ENCODE measurements around the gene KLHDC7B. TPM values are rescaled to one million over a fixed set of nuclear protein-coding genes. Genes with fewer than 3 reads are reported as not detected.
A peak's percentile ranks its signal among the peaks of the same experiment; 100 is the strongest.

KLHDC7B gene
- polyA plus RNA-seq, 6 donors from 2014 or later, result 1.5 to 5.8 (median 4.4) TPM

DNA sequence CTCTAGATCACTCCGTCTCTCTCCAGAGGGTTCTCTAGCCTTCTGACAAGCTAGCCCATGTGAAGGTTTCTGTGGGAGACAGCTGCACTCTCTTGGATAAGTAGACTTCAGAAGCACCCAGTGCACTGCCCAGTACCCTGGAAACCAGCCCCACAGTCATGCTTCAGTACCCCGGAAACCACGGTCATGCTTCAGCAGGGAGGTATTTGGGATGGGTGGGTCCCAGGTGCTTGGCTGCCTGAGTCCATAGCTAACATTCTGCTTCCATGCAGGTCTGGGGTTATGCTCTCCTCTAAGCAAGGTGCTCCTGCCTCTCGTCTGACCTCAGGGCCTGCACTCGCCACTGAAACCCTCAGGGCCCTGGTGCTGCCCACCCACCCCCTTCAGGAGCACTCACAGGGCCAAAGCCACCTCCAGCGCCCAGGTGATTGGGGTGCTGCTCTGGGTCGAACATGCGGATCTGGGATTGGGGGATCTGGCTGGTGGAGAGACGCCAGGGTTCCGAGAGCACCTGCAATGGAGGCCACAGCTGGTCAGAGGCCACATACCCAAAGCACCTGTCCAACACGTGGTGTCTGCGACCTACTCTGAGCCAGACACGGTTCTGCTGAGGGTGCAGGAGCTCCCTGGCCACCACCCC lies 24.3 kb downstream of the KLHDC7B start:
- DNase-seq (no peak), ATAC-seq (ENCODE audit: low read depth in 2 of 2) (no peak)
- no peak overlapping the region for H3K27ac Mint-ChIP-seq
- H3K4me3 Mint-ChIP-seq, result no peak overlapping the region
- H3K4me1 Mint-ChIP-seq, result peaks cover 0 to 9% (median 0%) of the 10 kb centered on the region in 3 donors
- no peaks in the 10 kb centered on the region for H3K9me3 Mint-ChIP-seq
- H3K36me3 Mint-ChIP-seq, result no peaks in the 10 kb centered on the region
- peaks cover 0 to 5% (median 0%) of the 10 kb centered on the region in 3 donors for H3K27me3 Mint-ChIP-seq

DNA sequence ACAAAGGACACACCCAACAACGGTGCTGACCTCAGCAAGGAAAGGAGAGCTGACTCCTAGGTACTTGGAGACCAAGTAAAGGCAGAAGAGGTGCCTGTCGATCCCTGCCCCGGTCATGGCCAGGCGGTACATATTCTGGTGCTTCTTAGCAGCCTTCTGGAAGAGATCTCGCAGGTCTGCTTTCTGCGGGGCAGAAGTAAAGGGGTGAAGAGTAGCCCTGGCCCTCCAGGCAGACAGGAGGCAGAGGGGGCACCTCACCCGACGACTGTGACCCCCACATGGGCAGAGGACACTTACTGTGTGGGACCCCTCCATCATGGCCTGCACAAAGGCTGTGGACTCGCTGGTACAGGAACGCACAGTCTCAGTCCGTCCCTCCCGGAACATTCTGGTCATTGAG lies 25.2 kb downstream of the KLHDC7B start:
- no peaks in the 10 kb centered on the region for H3K36me3 Mint-ChIP-seq
- peaks cover 0 to 5% (median 0%) of the 10 kb centered on the region in 3 donors for H3K27me3 Mint-ChIP-seq
- ATAC-seq (ENCODE audit: low read depth in 2 of 2), result no peak
- no peak overlapping the region for H3K27ac Mint-ChIP-seq
- DNase-seq, result no peak
- no peak overlapping the region for H3K4me3 Mint-ChIP-seq
- H3K4me1 Mint-ChIP-seq, result peaks cover 0 to 9% (median 0%) of the 10 kb centered on the region in 3 donors
- H3K9me3 Mint-ChIP-seq, result no peaks in the 10 kb centered on the region

DNA sequence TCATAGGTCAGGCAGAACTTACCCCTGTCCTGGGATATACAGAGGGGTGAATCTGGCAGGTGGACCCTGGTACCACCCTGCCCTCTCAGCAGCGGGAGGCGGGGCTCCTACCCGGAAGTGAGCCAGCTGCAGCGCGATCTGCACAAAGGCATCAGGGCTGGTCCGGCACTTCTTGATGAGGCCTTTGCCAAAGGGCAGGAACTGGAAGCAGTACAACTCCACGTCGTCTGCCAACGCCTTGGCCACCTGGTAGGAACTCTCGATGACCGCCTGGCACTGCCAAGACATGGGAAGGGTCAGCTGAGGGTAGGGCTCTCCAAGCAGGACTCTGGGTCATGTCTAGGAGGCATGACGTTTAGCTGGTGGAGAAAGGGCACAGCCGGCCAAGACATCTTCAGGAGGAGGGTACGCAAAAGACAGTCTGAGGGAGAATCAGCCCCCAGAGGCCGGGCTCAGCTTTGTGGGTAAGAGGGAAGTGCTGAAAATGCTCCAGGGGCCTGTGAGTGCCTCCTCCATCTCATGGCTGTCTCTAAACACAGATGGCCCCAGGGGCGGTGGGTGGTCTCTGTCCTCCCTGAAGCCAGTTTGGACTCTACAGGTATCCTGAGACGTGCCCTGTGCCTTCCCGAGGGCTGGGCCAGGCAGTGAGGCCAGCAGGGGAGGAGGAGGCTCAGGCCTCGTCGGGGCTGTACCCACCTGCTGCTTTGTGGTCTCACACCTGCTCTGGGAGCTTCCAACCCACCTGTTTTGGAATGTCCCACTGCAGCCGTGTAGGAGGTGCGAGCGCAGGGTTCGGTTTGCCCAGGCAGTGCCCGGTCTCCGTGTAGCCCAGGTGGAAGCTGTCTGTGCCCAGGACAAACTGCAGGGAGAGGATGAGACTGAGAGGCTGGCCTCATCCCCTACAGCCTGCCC lies 25.8 kb downstream of the KLHDC7B start:
- peaks cover 0 to 5% (median 0%) of the 10 kb centered on the region in 3 donors for H3K27me3 Mint-ChIP-seq
- no peak for DNase-seq
- no peaks in the 10 kb centered on the region for H3K9me3 Mint-ChIP-seq
- H3K36me3 Mint-ChIP-seq, result no peaks in the 10 kb centered on the region
- H3K27ac Mint-ChIP-seq, result no peak overlapping the region
- no peak for ATAC-seq (ENCODE audit: low read depth in 2 of 2)
- no peak overlapping the region for H3K4me3 Mint-ChIP-seq
- H3K4me1 Mint-ChIP-seq, result peaks cover 0 to 9% (median 0%) of the 10 kb centered on the region in 3 donors

DNA sequence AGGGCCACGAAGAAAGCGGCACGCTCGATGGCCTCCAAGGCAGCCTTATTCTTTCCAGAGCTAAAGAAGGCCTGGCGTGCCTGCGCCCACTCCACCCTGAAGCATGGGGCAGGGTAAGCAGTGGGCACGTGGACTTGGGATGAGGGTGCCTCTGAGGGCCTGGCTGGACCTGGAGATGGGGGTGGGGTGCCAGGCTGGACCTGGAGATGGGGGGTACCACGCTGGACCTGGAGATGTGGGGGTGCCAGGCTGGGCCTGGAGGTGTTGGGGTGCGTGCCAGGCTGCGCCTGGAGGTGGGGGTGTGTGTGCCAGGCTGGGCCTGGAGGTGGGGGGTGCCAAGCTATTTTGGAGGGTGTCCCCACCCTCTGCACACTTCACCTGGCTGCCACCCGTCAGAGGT lies 27.3 kb downstream of the KLHDC7B start:
- no peaks in the 10 kb centered on the region for H3K36me3 Mint-ChIP-seq
- peaks cover 0 to 4% (median 0%) of the 10 kb centered on the region in 3 donors for H3K27me3 Mint-ChIP-seq
- H3K4me1 Mint-ChIP-seq, result peaks cover 4 to 12% (median 9%) of the 10 kb centered on the region in 3 donors
- no peak overlapping the region for H3K4me3 Mint-ChIP-seq
- no peak overlapping the region for H3K27ac Mint-ChIP-seq
- H3K9me3 Mint-ChIP-seq, result no peaks in the 10 kb centered on the region
- ATAC-seq (ENCODE audit: low read depth in 2 of 2) (no peak), DNase-seq (no peak)

DNA sequence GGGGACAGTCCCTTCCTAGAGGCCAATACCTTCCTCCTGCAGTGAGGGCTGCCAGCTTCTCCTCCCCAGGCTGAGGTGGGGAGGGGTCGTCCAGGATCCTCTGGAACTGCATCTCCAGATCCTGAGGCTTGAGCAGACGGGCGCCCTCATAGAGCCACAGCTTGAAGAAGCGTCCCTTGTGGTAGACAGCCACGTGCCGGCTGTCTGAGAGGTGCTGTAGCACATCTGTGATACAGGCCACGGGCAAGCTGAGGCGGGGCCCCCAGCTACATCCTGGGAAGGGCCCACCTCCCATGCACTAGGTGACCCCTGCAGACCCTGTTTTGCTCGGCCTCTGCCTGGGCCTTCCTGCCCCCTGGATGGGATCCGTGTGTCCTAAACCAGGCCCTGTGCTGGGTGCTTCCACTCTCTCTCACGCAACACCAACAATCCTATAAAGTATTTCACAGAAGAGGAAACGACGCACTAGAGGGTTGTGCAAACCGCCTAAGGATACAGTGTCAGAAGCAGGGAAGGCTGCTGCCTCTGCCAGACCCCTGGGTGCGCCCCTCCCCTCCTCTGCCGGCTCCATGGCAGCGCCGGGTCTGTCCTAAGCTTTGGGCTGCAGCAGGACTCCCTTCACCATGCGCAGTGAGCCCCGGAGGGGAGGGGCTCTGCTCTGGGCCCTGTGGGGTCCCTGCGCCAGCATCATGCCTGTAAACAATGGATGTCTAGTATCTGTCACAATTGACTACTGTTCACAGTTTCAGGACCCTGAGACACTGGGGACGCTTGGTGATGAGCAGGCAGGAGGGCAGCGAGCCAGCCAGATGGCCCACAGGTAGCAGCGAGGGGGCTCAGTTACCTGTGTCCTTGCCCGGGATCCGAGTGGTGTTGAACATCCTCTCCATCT lies 28.0 kb downstream of the KLHDC7B start:
- no peak overlapping the region for H3K27ac Mint-ChIP-seq
- no peaks in the 10 kb centered on the region for H3K36me3 Mint-ChIP-seq
- H3K4me3 Mint-ChIP-seq, result no peak overlapping the region
- peaks cover 4 to 12% (median 9%) of the 10 kb centered on the region in 3 donors for H3K4me1 Mint-ChIP-seq
- H3K9me3 Mint-ChIP-seq, result no peaks in the 10 kb centered on the region
- DNase-seq (no peak), ATAC-seq (ENCODE audit: low read depth in 2 of 2) (no peak)
- peaks cover 0 to 4% (median 0%) of the 10 kb centered on the region in 3 donors for H3K27me3 Mint-ChIP-seq

DNA sequence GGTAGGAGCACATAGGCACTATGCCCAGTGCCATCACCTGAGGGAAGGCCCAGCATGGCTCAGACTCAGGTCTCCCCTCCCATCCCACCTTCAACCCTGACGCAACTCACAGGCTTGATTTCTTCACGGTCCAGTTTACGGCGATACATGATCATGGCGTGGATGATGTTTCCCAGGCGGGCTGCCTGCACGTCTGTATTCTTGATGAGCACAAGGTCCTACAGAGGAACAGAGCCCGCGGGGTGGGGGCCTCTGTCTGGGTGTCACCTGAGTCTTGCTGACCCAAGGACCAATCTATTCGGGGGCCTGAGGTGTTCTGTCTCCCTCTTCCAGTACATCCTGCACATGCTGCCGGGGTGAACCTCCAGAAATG lies 28.7 kb downstream of the KLHDC7B start:
- DNase-seq (no peak), ATAC-seq (ENCODE audit: low read depth in 2 of 2) (no peak)
- H3K27me3 Mint-ChIP-seq, result peaks cover 0 to 4% (median 0%) of the 10 kb centered on the region in 3 donors
- H3K27ac Mint-ChIP-seq, result no peak overlapping the region
- no peaks in the 10 kb centered on the region for H3K9me3 Mint-ChIP-seq
- H3K36me3 Mint-ChIP-seq, result no peaks in the 10 kb centered on the region
- peaks cover 4 to 13% (median 9%) of the 10 kb centered on the region in 3 donors for H3K4me1 Mint-ChIP-seq
- no peak overlapping the region for H3K4me3 Mint-ChIP-seq

DNA sequence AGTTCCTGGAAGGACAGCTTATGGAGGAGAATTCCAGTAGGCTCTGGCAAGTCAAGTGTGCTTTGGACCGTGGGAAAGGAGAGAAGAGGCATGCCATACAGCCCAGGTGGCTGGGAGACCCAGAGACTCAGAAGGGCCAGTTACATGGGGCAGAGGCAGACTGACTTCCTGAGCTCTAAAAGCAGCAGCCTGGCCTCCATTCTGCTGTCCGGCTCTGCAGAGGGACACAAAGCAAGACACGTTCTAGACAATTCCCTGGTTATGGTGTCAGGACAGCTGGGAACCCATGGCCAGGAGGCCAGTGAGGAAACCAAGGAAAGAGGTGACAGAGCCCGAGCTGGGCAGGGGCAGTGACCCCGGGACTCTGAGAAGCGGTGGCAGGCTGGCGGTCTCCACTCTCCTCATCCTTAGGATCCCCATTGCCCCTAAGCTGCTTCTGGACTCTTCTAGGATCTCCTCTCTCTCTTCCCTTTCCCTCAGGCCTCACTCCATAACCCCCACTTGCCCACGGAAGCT lies 29.8 kb downstream of the KLHDC7B start:
- no peaks in the 10 kb centered on the region for H3K9me3 Mint-ChIP-seq
- ATAC-seq (ENCODE audit: low read depth in 2 of 2) (no peak), DNase-seq (no peak)
- H3K27me3 Mint-ChIP-seq, result peaks cover 0 to 4% (median 0%) of the 10 kb centered on the region in 3 donors
- H3K4me3 Mint-ChIP-seq, result peak overlapping the region in 1 of 8 donors; percentile 44
- H3K27ac Mint-ChIP-seq, result no peak overlapping the region
- H3K36me3 Mint-ChIP-seq, result no peaks in the 10 kb centered on the region
- H3K4me1 Mint-ChIP-seq, result peaks cover 4 to 16% (median 9%) of the 10 kb centered on the region in 3 donors

DNA sequence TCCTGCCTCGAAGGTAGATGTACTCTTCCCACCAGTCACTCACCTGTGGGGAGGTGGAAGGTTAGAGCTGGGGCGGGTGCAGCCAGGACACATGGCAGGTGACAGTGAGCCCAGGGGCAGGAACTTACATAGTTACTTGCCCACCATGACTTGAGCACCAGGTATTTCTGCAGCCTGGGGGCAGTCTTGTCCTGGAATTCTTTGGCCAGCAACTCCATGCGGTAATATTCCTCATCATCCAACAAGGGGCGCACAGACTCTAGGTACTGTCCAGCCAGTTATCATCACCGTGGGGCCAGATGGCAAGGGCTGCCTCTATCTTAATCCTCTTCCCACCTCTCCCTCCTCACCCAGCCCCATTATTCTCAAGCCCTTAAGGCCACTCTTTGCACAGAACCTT lies 30.4 kb downstream of the KLHDC7B start:
- Mint-ChIP-seq H3K27me3 (peaks cover 0 to 4% (median 0%) of the 10 kb centered on the region in 3 donors), H3K4me1 (peaks cover 4 to 19% (median 9%) of the 10 kb centered on the region in 3 donors), H3K27ac (peak overlapping the region in 1 of 6 donors; percentile 9), H3K4me3 (peak overlapping the region in 1 of 8 donors; percentile 43), H3K36me3 (no peaks in the 10 kb centered on the region), H3K9me3 (no peaks in the 10 kb centered on the region)
- no peak for DNase-seq
- no peak for ATAC-seq (ENCODE audit: low read depth in 2 of 2)

DNA sequence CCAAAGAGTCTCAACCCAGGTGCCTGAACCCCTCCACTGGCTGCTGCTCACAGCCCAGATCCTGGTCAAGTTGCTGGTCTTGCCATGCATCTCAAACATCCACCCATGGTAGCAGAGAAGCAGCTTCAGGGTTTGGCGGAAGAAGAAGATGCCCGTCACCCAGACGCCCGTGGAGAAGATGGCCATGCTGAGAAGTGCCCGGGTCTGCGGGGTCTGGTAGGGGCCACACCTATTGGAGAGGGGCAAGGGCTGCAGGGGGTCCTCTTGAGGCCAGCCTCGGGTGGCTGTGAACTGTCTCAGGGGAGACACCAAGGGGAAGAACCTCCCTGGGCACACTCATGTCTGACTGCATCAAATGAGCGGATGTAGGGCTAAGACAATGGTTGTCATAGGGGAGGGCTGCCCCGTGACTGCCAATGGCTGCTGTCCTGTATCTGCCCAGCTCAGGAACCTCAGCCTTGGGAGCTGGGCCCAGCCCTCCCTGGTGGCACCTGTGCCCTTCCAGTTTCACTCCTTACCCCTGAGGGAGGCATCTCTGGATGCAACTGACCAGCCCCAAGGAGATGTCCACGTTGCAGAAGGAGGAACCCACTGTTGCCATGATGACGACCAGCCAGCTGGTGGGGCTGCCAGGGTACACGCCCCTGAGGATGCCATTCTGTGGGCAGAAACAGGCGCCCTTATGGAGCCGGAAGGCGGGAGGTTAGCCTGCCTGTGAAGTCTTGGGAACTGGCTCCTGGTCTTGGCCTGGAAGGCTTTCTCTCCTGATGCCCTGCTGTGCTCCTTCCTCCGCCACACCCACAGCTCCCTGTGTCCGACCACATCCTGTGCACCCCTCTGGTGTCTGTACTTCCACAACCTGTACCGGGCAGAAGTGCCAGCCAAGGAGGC lies 31.4 kb downstream of the KLHDC7B start:
- no peak for DNase-seq
- peaks cover 0 to 4% (median 0%) of the 10 kb centered on the region in 3 donors for H3K27me3 Mint-ChIP-seq
- no peak overlapping the region for H3K27ac Mint-ChIP-seq
- H3K4me1 Mint-ChIP-seq, result peaks cover 4 to 29% (median 15%) of the 10 kb centered on the region in 3 donors
- H3K4me3 Mint-ChIP-seq, result peak overlapping the region in 1 of 8 donors; percentile 9
- no peak for ATAC-seq (ENCODE audit: low read depth in 2 of 2)
- H3K9me3 Mint-ChIP-seq, result no peaks in the 10 kb centered on the region
- no peaks in the 10 kb centered on the region for H3K36me3 Mint-ChIP-seq

DNA sequence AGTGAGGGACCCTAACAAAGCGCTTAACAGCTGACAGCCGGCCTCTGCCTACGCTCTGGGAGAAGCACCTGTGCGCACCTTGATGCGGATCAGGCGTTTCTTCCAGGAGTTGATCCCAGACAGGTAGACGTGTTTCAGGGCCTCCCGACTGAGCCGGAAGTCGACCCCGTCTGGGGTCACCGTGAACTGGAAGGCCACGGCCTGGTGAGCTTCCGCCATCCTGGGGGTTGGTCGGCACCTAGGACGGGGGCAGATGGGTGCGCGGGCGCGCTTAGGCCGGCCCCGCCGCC lies 31.9 kb downstream of the KLHDC7B start:
- Mint-ChIP-seq H3K4me3 (no peak overlapping the region), H3K36me3 (no peaks in the 10 kb centered on the region), H3K27me3 (peaks cover 0 to 4% (median 0%) of the 10 kb centered on the region in 3 donors), H3K9me3 (no peaks in the 10 kb centered on the region), H3K27ac (no peak overlapping the region), H3K4me1 (peaks cover 8 to 29% (median 15%) of the 10 kb centered on the region in 3 donors)
- no peak for ATAC-seq (ENCODE audit: low read depth in 2 of 2)
- no peak for DNase-seq

DNA sequence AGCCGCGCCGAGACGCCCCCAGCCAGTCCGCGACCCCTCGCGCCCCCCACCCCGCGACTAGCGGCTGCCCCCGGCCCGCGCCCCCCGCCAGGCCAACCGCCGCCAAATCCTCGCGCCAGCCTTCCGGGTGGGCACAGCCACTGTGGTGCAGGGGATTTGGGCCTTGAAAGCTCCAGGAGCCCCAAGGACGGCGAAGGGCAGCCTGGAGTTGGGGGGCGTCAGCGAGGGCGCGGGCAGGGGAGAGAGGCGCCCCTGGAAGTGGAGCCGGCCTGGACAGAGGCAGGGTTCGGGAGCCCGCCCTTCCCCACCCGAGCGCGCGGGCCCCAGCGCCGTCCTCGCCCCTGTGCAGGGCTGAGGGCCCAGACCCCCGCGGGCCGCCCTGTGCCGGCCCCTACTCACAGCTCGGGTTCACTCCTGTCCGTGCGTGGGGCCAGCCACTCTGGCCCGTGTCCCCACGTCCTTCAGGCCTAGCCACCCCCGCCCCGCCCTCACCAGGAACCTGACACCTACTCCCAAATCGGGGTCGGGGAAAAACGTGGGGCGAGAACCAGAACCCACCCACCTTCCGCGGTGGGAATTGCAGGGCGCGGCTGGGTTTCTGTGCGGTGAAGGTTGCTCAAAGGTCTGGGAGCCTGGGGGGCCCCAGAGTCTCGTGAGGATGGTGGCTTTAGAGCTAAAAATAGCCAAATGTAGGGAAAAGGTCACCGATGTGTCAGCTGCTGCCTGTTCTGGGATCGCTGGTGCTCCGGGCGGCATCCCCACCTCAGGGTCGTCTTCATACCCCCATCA lies 32.5 kb downstream of the KLHDC7B start, which contains the start of gene CPT1B:
TSS of gene CPT1B (minus strand) at position 441 of the 789 bp plus-strand sequence. CDS start 512 bp downstream, outside the sequence.
- H3K27ac Mint-ChIP-seq, result no peak within 1 kb of the TSS
- peaks cover 11 to 29% (median 15%) of the 10 kb centered on the region in 3 donors for H3K4me1 Mint-ChIP-seq
- peak within 1 kb of the TSS in 1 of 8 donors; percentile 9 for H3K4me3 Mint-ChIP-seq
- no peak for ATAC-seq (ENCODE audit: low read depth in 2 of 2)
- no peak for DNase-seq
- no peaks in the 10 kb centered on the region for H3K9me3 Mint-ChIP-seq
- H3K27me3 Mint-ChIP-seq, result peaks cover 0 to 4% (median 0%) of the 10 kb centered on the region in 3 donors
- no peaks in the 10 kb centered on the region for H3K36me3 Mint-ChIP-seq

All from naive B cell (primary cell).